T-helper 1 cell treated with Interleukin-12 subunit alpha and Interleukin-12 subunit beta and Interleukin-4 antibody, amounts not matched to agents 30 ng/mL and 1 ng/mL, for 36 hours (primary cell): ENCODE data around the gene ITGA1. TPM values are rescaled to one million over a fixed set of nuclear protein-coding genes. Genes with fewer than 3 reads are reported as not detected.
"Not testable (repeated sequence)": the region's sequence is repeated elsewhere in the genome, so short reads cannot be mapped to it uniquely, and the experiment has no call there.

ENCODE experiments used
- intact Hi-C: fragments of 100-400 bp; cut with micrococcal nuclease; formaldehyde crosslinking; loops from one replicate; pipeline ENCODE4 v1.15.1; 2024
- total RNA-seq: library from RNA; stranded (reverse); gene quantifications from 2 replicates; pipeline ENCODE4 v1.2.3, GENCODE V29; 2022

The ITGA1 gene
- total RNA-seq, 1 donor from 2014 or later = 8.3 TPM

DNA sequence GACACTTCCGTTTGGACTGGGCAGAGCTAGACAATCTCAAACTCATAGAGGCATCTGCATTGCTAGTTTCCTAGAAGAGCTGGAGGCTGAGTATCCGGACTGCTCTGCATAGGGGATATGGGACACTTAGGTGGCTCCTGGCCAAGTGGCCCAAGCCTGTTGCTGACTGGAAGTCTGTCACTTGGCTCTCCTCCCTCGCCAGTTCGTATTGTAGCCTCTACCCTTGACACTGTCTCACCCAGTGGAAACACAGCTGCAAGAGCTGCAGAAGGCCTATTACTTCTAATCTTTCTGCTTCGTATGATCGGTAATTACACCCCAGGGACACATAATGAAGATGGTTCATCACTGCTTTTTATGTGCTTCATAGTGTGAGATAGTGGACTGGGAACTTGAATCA is 34.7 kb downstream of the ITGA1 start:
- intact Hi-C loops = no loop called here

- intact Hi-C loops = no loop called here
Measured at GRCh38 chr5:52824827-52825226, 37.1 kb downstream of the ITGA1 start.

DNA sequence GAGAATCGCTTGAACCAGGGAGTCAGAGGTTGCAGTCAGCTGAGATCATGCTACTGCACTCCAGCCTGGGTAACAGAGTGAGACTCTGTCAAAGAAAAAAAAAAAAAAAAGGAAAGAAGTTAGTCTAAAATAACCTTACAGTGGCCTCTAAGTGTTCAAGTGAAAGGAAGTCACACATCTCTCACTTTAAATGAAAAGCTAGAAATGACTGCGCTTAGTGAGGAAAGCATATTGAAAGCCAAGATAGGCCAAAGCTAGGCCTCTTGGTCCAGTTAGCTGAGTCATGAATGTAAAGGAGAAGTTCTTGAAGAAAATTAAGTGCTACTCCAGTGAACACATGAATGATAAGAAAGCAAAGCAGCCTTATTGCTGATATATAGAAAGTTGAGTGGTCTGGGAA is 38.1 kb downstream of the ITGA1 start:
- intact Hi-C loops = no loop called here

- intact Hi-C loops = no loop called here
Measured at GRCh38 chr5:52827815-52828214, 40.1 kb downstream of the ITGA1 start.

GRCh38 chr5:52829664-52830063 is 41.9 kb downstream of the ITGA1 start:
- intact Hi-C loops = no loop called here

DNA sequence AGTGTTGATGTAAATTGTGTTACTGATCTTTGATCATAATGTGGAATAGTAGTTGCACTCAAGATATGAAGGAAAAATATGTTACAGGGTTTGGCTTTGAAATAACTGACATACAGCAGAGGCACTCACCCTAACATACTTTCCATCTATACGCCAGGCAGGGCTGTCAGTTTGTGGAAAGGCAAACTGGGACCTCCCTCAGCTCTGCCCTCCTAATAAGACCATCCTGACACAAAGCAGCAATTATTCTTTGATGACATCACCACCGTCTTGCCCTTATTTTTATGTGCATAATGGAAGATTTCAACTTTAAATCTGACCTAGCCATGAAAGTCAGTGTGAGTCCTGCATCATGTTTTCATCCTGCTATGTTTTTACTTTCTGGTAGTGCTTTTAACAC is 42.9 kb downstream of the ITGA1 start:
- intact Hi-C loops = no loop called here

GRCh38 chr5:52831786-52832511 is 44.2 kb downstream of the ITGA1 start:
- intact Hi-C loops = no loop called here

GRCh38 chr5:52834320-52834719 is 46.6 kb downstream of the ITGA1 start:
- intact Hi-C loops = loop anchor here (1.0 kb wide), 1 partner anchor 19 kb away; no protein-coding TSS in a partner anchor

DNA sequence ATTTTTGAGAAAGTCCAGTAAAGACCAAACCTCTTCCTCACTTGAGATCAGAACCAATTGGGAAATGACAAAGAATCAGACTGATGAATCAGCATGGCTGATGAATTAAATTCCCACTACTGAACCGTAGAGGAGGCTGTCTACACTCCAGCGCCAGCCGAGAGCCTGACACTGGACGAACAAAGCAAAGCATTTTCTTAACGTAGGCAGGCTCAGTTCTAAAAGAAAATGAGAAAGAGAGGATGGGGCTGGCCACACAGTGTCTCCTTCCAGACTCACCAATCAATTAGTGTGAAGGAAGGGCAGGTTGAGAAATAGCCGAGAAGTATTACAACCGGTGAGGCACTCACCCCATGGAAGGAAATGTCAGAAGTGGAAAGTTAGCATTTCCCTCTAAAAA is 49.4 kb downstream of the ITGA1 start:
- intact Hi-C loops = no loop called here

DNA sequence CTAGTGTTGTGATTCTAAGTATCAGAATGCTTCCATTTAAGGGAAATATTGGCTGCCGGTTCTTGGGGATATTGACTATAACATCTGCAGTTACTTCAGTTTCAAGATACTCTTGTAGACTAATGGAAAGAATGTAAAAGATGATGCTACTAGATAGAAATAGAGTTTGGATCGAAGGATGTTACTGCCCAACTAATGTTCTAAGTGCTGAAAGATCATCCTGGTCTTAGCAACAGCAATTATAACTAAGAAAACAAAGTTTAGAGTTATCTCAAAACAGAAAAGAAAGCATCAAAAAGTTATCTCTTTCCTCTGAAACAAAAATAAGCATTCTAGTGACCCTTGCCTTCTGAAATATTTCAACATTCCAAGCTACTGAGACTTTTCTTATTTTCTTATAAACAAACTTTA is 49.9 kb downstream of the ITGA1 start:
- intact Hi-C loops = no loop called here

- intact Hi-C loops = no loop called here
Measured at GRCh38 chr5:52838326-52839015, 50.8 kb downstream of the ITGA1 start.

DNA sequence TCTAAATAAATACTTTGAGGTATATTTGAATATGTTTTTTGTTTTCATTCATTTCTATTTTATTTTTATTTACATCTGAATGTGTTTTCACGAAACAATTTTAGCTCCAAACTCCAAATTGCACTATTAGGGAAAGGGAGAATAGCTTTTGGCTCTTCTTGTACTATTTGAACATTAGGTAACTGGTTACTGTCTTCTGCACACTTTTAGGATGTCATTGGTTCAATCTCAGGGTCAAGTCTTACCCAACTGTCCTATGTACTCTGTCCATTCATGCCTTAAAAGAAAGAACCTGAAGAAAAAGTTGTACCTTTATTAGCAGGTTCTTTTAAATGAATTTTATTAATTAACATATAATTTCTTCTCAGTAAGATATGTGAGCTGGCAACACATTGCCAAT is 51.6 kb downstream of the ITGA1 start:
- intact Hi-C loops = no loop called here

GRCh38 chr5:52840277-52841050 is 52.7 kb downstream of the ITGA1 start:
- intact Hi-C loops = no loop called here

GRCh38 chr5:52841114-52841513 is 53.4 kb downstream of the ITGA1 start:
- intact Hi-C loops = no loop called here

DNA sequence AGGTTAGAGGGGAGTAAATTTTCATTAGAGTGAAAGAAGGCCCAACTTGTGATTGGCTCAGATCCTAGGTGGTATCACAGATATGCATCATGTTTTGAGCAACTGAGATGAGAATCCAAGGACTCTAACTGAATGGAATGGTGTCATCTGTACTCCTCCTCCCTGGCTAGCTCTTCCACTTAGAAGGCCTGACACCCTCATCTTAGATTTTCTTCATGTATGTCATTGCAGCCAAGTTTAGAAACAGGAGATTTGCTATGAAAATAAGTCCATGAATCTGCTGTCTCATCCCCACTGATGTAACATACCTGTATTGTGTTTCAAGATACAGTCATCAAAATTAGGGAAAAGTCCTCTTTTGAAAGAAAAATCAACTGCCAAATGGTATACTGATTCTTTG is 54.4 kb downstream of the ITGA1 start:
- intact Hi-C loops = no loop called here

DNA sequence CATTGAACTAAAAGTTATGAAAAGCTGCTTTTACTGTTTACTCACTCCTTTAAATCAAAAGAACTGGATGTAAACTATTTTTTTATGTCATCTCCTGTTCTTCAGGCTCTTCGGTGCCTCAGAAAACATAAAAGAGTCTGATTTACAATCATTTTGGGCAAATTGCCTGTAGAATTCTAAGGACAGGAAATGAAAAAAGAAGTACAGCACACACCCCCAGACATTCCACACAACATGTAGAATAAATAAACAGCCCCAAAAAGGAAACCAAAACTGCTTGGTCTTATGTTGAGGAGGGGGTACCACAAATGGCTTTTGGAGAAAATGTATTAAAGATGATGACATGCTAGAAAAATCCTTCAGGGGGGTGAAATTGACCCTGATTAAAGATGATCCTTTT is 57.2 kb downstream of the ITGA1 start:
- intact Hi-C loops = no loop called here

- intact Hi-C loops = no loop called here
Measured at GRCh38 chr5:52846182-52846842, 58.6 kb downstream of the ITGA1 start.

DNA sequence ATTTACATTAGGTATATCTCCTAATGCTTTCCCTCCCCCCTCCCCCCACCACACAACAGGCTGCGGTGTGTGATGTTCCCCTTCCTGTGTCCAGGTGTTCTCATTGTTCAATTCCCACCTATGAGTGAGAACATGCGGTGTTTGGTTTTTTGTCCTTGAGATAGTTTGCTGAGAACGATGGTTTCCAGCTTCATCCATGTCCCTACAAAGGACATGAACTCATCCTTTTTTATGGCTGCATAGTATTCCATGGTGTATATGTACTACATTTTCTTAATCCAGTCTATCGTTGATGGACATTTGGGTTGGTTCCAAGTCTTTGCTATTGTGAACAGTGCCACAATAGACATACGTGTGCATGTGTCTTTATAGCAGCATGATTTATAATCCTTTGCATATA is 61.0 kb downstream of the ITGA1 start:
- intact Hi-C loops = not testable (repeated sequence)

GRCh38 chr5:52849544-52849943 is 61.8 kb downstream of the ITGA1 start:
- intact Hi-C loops = no loop called here

- intact Hi-C loops = loop anchor here (1.0 kb wide), 1 partner anchor 19 kb away; no protein-coding TSS in a partner anchor
Measured at GRCh38 chr5:52853650-52854049, 65.9 kb downstream of the ITGA1 start.

DNA sequence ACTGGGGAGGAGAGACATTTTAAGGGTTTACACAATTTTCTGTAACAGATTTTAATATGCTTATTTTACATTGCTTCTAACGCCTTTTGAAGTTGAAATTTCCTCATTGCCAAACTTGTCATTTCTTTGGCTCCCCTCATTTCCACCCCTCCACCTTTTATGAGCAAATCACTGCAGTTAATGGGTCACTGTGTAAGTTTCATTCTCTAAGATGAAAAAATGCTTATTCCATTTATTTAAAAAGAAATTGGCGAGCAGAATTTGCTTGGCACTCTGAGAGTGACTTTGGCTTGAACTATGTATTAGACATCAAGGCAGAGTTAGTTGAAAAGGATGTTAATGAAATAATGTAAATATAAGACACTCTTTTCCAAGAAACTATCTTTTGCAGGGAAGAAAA is 66.6 kb downstream of the ITGA1 start:
- intact Hi-C loops = no loop called here

DNA sequence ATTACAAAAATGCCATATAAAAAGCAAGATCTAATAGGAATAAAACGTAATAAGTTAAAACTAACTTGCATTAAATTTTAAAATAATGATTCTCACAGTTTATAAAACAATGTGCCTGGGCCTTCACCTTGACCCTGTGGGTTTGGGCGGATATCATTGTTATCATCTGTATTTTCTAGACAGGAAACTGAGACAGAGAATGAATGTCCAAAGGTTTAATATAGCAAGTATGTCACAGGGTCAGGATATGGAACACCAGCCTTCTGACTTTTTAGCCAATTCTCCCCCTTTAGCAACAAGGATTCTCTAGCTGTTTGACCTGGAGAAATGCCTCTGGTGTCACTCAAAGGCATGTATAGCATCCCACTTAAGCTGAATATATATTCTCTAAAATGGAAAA is 67.2 kb downstream of the ITGA1 start:
- intact Hi-C loops = no loop called here
